Muscle of arm (tissue), 12 donors: Measurements from ENCODE around the gene COASY. TPM values are rescaled to one million over a fixed set of nuclear protein-coding genes. Genes with fewer than 3 reads are reported as not detected.
A peak's percentile ranks its signal among the peaks of the same experiment; 100 is the strongest.
"Not testable (repeated sequence)": the region's sequence is repeated elsewhere in the genome, so short reads cannot be mapped to it uniquely, and the experiment has no call there.

Experiments used
- DNase-seq: peaks from one replicate; pipeline ENCODE4 v3.0.0-alpha.2; 2013
- polyA plus RNA-seq, 12 donors: library from polyadenylated mRNA; unstranded; fragments of 120-200 nt; gene quantifications; one replicate each; pipeline ENCODE4 v1.2.1, GENCODE V29; 2013; ENCODE audit not compliant: insufficient read length in 12 of 12

The COASY gene
- polyA plus RNA-seq, 12 donors, result 22.0 to 55.4 (median 26.0) TPM; not detected in 1

DNA sequence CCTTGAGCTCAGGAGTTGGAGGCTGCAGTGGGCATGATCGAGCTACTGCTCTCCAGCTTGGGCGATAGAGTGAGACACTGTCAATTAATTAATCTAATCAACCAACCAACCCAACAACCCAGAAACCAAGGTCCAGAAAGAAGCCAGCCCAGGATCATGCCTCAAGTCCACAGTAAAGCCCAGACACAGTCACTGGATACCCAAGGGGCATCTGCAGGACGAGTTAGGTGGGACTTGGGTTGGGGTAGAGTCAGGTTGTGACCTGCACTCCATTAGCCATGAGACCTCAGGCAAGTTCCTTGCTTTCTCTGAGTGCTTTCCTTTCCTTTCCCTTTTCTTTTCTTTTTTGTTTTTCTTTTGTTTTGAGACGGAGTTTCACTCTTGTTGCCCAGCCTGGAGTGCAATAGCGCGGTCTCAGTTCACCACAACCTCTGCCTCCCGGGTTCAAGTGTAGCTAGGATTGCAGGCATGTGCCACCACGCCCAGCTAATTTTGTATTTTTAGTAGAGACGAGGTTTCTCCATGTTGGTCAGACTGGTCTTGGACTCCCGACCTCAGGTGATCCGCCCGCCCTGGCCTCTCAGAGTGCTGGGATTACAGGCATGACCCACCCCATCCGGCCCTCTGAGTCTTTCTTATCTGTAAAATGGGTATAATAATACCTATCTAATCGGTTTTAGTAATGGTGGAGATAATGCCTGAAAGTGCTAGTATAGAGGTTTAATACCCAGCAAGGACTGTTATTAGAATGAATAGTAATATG, 12.8 kb upstream of the COASY start:
- DNase-seq, result no peak

DNA sequence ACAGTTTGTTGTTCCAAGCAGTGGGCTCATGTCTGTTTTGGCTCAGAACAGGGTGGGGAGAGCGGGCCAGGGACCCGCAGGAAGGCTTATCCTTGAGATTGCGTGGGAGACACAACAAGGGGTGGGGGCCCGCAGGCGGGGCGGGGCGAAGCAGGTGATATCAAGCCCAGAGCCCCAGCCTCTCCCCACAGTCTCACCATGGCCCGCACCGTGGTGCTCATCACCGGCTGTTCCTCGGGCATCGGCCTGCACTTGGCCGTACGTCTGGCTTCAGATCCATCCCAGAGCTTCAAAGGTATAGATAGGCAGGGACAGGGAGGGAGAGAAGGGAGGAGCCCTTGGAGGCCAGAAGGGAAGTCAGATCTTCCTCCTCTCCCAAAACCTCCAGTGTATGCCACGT, 9.2 kb upstream of the COASY start, which contains the start of gene HSD17B1:
Gene HSD17B1, plus strand, starts transcription at position 188 of the 400 bp plus-strand sequence. Its CDS starts 11 bp downstream, at position 199.
- not testable (repeated sequence) for DNase-seq

DNA sequence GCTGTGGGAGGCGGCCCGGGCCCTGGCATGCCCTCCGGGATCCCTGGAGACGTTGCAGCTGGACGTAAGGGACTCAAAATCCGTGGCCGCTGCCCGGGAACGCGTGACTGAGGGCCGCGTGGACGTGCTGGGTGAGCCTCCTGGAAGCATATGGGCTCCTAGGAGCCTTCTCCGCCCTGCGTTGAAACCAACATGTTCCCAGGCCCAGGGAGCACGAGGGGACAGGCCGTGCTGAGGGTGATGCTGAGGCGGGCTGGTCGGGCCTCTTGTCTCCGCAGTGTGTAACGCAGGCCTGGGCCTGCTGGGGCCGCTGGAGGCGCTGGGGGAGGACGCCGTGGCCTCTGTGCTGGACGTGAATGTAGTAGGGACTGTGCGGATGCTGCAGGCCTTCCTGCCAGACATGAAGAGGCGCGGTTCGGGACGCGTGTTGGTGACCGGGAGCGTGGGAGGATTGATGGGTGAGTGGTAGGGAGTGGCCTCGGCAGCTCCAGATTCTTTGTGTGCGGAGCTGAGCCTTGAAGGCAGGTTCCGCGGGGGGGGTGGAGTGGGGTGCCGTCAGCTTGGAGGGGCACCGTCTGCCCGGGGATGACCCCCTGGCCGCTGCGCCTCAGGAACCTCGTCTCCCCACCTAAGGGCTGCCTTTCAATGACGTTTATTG, 8.7 kb upstream of the COASY start:
- no peak for DNase-seq

DNA sequence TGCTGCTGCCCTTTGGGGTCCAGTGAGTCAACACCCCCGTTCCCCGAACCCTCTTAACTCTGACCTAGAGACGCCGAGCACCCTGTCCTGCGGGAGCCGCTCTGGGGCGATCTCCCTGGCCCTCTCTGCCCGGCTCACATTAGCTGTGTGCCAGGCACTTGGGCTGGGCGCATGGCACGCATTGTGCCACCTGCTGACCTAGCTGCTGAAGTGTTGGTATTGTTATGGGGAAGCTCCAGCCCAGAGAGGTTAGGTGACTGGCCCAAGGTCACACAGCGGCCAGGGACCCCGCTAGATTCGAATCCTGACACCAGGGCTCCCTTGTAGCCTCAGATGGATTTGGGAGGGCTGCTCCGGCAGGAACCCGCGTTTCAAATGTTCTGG, 8.1 kb upstream of the COASY start:
- no peak for DNase-seq

DNA sequence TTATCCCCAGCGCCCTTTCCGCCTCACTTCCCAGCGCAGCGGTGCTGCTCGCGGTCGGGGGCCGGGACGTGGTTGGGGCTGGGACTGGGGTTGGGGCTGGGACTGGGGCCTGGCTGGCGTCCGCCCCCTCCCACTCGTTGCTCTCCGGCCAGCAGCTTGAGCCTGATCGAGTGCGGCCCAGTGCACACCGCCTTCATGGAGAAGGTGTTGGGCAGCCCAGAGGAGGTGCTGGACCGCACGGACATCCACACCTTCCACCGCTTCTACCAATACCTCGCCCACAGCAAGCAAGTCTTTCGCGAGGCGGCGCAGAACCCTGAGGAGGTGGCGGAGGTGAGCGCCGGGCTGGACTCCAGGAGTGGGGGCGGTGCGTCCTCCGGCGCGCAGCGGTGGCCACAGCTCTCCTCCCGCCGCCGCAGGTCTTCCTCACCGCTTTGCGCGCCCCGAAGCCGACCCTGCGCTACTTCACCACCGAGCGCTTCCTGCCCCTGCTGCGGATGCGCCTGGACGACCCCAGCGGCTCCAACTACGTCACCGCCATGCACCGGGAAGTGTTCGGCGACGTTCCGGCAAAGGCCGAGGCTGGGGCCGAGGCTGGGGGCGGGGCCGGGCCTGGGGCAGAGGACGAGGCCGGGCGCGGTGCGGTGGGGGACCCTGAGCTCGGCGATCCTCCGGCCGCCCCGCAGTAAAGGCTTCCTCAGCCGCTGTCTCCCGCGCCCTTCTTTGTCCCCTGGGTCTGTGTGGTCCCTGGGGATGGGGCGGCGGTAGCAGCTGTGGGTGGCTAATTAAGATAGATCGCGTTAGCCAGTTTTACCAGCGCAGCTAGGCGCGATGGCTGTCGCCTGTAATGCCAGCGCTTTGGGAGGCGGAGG, 7.5 kb upstream of the COASY start:
- DNase-seq, result peak; percentile 89

DNA sequence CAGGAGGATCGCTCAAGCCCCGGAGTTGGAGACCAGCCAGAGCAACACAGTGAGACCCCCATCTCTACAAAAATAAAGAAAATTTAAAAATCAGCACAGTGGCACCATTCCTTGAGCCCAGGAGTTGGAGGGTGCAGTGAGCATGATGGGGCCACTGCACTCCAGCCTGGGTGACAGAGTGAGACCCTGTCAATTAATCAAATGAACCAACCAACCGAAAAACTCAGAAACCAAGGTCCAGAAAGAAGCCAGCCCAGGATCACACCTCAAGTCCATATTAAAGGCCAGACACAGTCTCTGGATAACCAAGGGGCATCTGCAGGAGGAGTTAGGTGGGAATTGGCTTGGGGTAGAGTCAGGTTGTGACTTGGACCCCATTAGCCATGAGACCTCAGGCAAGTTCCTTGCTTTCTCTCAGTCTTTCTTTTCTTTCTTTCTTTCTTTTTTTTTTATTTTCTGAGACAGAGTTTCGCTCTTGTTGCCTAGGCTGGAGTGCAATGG, 6.8 kb upstream of the COASY start:
- no peak for DNase-seq

DNA sequence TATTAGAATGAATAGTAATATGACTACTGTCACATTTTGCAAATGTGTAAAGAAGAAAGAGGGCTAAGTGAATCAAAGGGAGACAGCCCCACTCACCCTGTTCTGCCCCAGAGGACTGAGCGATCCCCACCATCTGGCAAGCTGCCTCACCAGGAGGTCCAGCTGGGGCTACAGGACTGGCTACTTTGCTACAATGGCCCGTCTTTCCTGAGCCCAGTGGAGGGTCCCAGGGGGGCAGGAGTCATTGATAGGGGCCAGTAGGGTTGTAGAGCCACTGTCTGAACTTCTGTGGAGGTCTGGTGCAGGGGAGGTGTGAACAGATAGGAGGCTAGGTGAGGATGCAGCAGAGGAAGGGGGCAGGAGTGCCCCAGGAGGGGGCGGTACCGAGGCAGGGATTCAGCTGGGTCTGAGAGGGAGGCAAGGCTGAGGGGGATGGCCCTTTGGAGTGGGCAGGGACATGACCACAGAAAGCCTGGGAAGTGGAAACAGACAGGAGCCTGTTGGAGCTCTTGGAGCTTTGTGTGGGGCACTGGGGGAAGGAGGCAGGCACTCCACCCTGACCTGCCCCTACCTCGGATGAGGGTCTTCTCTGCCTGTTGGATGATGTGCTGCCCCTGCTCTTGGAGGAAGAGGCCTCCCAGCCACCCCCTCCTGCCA, 5.9 kb upstream of the COASY start:
- DNase-seq, result not testable (repeated sequence)

DNA sequence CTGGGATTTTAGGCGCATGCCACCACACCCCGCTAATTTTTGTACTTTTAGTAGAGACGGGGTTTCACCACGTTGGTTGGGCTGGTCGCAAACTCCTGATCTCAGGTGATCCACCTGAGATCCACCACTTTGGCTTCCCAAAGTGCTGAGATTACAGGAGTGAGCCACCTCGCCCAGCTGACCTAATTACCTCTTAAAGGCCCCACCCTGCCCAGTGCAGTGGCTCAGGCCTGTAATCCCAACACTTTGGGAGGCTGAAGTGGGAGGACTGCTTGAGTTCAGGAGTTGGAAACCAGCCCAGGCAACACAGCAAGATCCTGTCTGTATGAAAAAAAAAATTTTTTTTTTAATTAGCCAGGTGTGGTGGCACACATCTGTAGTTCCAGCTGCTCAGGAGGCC, 2.9 kb upstream of the COASY start:
- no peak for DNase-seq

DNA sequence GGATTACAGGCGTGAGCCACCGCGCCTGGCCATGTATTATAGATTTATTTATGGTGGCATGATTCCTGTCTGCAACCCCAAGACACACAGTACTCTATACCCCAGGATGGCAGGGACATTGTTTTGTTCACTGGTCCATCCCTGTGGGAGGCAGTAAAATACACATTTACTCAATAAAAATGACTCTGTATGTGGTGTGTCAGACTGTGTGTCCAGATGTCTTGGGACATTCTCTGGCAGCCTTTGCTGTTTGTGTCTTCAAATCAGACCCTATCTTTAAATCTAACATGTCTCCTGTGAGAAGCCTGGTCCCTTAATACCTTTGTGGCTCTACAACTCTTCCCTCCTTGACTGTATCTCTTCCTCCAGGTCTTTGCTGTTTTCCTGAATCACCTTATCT, 1.7 kb upstream of the COASY start:
- no peak for DNase-seq

DNA sequence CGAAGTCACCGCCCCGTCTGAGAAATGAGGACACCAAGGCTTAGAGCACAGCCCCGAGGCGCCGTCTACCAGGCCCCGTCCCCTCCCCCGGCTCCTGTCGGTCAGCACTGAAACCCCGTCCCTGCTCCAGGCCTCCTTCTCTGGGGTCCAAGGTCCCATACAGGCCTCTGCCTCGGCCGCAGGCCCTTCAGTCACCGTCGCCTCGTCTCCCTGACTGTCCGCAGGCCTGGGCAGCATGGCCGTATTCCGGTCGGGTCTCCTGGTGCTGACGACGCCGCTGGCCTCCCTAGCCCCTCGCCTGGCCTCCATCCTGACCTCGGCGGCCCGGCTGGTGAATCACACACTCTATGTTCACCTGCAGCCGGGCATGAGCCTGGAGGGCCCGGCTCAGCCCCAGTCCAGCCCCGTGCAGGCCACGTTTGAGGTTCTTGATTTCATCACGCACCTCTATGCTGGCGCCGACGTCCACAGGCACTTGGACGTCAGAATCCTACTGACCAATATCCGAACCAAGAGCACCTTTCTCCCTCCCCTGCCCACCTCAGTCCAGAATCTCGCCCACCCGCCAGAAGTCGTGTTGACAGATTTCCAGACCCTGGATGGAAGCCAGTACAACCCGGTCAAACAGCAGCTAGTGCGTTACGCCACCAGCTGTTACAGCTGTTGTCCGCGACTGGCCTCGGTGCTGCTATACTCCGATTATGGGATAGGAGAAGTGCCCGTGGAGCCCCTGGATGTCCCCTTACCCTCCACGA, 617 bp downstream of the COASY start:
- DNase-seq, result no peak

DNA sequence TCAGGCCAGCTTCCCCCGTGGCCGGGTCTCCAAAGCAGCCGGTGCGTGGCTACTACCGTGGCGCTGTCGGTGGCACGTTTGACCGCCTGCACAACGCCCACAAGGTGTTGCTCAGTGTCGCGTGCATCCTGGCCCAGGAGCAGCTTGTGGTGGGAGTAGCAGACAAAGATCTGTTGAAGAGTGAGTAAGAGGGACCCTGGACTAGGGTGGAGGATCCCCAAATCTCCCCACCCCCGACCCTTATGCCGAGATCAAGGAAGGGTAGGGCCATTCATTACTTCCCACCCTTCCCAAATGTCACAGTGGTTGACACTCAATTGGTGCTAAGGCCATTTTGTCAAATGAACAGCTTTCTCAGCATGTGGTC, 1.2 kb downstream of the COASY start:
- no peak for DNase-seq

DNA sequence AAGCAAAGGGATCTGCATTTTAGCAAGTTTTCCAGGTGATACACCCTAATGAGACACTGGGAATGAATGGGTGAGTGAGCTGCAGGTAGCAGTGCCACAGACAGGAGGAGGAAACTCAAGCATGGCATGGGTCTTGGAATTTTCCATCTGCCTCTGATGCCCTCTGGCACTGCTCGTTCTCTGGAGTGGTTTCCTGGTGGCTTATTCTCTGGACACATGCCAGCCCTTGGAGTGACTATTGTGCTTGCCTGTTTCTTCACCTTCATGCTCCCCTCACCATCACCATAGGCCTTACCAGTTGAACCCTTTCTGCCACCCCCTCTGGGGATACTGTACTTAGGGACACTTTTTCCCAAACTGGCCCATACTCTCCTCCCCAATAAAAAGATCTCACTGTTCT, 1.6 kb downstream of the COASY start:
- DNase-seq, result no peak

DNA sequence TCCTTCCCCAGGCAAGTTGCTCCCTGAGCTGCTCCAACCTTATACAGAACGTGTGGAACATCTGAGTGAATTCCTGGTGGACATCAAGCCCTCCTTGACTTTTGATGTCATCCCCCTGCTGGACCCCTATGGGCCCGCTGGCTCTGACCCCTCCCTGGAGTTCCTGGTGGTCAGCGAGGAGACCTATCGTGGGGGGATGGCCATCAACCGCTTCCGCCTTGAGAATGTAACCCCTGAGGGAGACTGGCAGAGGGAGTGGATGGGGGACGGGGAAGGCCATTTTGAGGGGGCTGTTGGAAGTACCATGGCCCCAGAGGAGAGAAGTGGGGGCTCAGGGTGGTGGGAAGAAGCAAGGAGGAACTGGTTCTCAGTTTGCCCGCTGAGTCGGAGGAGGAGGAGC, 2.0 kb downstream of the COASY start:
- no peak for DNase-seq

DNA sequence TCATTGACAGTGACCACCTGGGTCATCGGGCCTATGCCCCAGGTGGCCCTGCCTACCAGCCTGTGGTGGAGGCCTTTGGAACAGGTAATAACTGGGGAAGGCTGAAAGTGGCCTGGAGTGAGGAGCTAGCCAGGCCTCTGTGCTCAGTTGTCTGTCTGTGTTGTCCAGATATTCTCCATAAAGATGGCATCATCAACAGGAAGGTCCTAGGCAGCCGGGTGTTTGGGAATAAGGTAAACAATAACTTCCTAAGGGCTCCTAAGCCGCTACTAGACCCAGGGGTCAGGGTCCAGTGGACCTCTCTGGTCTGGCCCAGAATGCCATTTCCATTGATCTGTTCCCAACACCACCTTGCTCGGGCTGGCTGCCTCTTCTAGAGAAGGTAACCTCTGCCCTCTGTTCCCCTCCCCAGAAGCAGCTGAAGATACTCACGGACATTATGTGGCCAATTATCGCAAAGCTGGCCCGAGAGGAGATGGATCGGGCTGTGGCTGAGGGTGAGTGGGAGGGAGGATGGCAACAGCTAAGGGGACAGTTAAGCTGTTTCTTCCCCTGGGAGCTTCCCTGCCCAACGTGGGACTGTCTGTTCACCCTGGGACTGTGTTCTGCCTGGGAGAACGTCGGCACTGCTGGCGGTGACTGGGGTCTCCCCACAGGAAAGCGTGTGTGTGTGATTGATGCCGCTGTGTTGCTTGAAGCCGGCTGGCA, 3.0 kb downstream of the COASY start:
- no peak for DNase-seq

DNA sequence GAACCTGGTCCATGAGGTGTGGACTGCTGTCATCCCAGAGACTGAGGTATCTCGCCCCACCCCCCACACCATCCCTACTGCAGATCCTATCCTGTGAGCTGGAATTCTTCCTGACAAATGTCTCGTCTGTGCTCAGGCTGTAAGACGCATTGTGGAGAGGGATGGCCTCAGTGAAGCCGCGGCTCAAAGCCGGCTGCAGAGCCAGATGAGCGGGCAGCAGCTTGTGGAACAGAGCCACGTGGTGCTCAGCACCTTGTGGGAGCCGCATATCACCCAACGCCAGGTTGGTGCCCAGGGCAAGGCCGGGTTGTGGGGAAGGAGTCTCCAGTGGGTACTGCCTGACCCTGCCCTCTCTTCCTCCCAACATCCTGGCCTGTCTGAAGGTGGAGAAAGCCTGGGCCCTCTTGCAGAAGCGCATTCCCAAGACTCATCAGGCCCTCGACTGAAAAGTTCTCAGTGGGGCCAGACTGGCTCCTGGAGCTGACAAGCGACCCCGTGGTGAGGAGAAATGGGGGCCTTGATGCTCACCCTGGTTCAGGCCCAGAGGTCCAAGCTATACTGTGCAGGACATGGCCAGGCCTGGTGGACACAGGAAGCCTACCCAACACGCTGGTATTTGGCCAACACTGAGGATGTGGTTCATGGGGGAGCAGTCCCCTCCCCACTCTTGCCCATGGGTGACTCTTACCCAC, 3.7 kb downstream of the COASY start:
- no peak for DNase-seq

DNA sequence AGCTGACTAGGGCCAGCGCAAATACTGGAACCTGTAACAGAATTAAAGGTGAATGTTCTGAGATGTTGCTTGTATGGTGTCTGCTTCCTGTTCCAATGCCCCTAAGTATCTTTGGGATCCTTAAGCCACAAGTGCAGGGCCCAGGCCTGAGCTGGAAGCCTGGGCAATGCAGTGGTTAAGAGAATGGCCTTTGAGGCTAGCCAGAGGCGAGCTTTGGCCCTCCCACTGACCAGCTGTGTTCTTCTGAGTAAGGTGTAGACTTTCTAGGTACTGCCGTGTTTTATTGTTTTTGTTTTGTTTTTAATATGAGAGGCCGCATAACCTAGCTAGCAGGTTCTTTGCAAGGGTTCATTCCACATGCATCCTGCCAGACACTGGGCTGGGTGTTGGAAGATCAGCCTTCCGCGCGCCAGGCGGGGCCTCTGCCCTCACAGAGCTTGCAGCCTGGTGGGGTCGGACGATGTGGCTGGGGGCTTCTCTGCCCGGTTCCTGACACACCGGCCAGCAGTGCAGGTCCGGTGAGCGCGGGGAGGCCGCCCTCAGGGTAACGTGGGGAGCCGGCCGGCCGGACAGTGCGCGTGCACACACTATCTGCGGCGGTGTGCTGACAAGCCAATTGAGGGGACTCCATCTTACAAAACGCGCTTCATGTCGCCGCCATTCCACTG, 4.4 kb downstream of the COASY start:
- no peak for DNase-seq

DNA sequence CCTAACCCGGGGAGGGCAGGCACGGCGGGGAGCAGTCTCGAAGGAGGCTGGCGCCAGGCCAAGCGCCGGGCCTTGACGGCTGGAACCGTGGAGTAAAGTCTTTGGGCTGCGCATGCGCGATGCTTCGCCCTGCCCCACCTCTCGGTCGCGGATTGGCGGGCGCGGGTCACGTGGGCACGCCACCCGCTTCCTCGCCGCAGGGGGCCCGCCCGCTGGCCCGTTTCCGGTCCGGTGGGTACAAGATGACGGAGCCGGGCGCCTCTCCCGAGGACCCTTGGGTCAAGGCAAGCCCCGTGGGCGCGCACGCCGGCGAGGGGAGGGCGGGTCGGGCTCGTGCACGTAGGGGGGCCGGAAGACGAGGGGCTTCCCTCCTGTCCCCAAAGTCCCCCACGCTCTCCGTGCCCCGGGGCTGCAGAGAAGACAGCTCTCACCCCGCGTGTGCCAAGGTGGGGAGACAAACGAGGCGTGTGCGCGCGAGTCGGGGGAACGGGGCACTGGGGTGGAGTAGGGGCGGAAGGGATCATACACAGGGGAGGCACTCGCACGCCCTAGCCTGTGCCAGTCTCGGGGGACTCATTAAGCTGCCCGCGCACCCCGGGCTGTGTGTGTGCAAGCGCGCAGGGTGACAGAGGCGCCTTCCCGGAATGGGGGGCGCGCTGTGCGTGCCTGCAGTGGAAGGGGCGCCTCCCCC, 5.1 kb downstream of the COASY start, which contains the start of gene MLX:
Gene MLX, plus strand, starts transcription at position 218 of the 691 bp plus-strand sequence. Its CDS starts 25 bp downstream, at position 243.
- DNase-seq, result peak; percentile 92

DNA sequence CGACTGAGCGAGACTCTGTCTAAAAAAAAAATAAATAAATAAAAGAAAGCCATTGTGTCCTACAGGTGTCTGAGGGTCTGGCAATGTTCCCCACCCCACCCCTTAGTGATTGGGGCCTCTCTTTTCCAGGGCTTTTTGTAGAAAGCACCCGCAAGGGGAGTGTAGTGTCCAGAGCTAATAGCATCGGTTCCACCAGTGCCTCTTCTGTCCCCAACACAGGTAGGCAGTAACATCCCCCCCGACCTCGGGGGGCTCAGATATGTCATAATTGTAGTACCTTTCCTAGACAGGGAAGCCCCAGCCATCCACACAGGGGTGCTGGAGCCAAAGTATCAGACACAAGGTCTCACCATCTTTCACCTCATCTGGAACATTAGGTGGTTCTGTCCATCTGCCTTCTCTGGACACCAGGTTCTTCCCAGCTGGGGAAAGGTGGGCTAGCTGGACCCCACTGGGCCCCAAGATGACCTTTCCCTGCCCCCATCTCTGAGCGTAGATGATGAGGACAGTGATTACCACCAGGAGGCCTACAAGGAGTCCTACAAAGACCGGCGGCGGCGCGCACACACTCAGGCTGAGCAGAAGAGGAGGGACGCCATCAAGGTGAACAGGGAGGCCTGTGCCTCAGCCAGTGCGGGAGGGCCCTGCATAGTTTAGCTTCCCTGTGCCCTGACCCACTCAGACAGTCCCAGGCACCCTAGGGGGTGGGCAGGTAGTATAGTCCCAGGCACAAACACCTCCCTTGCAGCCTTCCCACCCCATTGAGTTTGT, 6.6 kb downstream of the COASY start:
- DNase-seq, result no peak
